Neuron (in vitro differentiated cells): Measurements from ENCODE around the gene IL19.

ENCODE experiments used
- H2AFZ ChIP-seq: one replicate; pipeline ENCODE4 v1.6.1; 2013; ENCODE audit warnings: low read depth, mild to moderate bottlenecking, inconsistent platforms, low read length, moderate library complexity
- H3K27me3 ChIP-seq: one replicate; pipeline ENCODE4 v1.6.1; 2013; ENCODE audit warnings: low read length; ENCODE audit not compliant: insufficient read depth
- H3K36me3 ChIP-seq: one replicate; pipeline ENCODE4 v1.6.1; 2013; ENCODE audit warnings: low read length; ENCODE audit not compliant: insufficient read depth
- H3K4me1 ChIP-seq: one replicate; pipeline ENCODE4 v1.6.1; 2013; ENCODE audit warnings: low read length; ENCODE audit not compliant: insufficient read depth
- H3K4me3 ChIP-seq: 2 replicates; pipeline ENCODE4 v1.5.1; 2013; ENCODE audit warnings: mild to moderate bottlenecking, low read length, moderate library complexity
- H3K9me3 ChIP-seq: one replicate; pipeline ENCODE4 v1.6.1; 2013; ENCODE audit warnings: low read length

Gene IL19

DNA sequence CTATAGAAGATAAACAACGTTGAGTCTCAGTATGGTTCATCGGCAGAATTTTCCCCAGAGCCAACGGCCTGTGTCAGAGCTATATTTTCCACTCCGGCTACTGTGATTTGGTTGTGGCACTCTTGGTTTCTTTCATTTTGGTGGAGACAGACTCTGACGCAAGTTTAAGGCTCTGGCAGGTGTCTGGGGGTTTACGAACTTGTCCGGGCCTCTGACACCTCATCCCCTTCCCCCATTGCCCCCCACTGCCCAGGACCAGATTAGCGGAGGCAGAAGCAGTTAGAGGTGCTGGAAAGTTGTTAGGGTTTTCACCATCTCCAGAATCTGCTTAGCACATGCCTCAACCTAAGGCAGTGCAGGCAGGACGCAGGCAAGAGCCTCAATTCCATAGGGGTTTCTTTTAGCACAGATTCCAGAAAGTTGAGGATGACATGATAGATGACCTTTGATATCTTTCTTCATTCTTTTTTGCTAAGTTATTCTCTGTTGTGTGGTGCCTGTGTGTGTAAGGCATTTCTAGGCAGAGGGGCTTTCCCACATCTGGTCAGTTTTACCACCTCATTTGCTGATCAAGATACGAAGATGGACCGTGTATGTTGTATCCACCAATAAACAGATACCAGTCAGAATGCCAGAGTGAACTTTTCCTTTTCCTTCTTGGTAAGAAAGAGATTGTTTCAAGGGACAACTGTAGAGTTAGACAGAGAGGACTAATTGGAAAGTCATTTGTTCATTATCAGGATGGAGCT is 20.1 kb downstream of the IL19 start:
- H3K4me1 ChIP-seq, result no peaks in the 10 kb centered on the region
- no peaks in the 10 kb centered on the region for H3K9me3 ChIP-seq
- H2AFZ ChIP-seq, result no peak overlapping the region
- H3K27me3 ChIP-seq, result peaks cover 24% of the 10 kb centered on the region
- no peaks in the 10 kb centered on the region for H3K36me3 ChIP-seq
- H3K4me3 ChIP-seq, result no peak overlapping the region

DNA sequence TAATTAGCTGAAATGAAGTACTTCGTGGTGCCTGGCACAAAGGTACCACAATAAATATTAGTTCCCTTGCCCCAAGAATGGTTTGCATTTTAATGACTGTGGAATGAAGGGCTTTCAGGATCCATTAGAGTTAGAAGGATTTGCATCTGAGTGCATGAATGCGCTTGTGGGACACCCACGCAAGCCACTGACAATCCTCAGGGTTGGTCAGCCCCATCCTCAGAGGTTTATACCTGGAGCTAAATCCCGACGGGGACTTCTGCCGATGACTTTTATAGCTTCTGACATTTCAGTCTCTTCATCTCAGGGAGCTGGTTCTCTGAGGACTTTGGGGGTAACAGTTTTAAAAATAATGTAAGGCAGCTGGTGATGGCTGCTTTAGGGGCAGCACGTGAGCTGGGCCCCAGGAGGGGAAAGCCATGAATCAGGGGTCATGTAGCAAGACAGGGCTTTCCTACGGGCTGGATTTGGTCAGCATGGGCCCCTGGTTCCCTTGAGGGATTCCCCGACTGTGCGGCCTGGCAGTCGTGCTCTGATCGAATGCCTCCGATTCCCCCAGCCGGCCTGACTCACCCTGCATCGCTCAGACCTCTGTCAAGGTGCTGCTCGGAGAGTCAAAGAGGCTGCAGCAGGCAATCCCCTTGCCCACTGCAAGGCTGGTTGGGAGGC is 22.5 kb downstream of the IL19 start:
- no peaks in the 10 kb centered on the region for H3K36me3 ChIP-seq
- peaks cover 10% of the 10 kb centered on the region for H3K27me3 ChIP-seq
- no peaks in the 10 kb centered on the region for H3K4me1 ChIP-seq
- no peak overlapping the region for H2AFZ ChIP-seq
- H3K9me3 ChIP-seq, result no peaks in the 10 kb centered on the region
- H3K4me3 ChIP-seq, result no peak overlapping the region

DNA sequence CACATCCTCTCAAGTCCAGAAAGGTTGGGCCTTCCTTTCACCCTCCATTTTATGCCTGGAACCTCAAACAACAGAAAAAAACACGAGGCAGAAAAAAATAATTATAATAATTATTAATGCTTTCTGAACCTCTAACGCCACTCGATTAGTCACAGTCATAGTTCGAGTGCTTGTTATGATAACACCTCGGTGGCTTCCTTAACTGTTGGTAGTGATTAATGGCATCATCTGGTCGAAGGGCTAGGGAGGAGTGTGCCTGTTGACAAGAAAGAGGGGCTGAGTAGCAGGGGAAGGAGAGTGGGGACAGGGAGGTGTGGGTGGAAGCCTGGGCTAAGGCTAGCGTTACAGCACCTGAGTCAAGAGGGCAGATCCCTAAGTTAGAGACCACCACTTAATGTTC is 23.0 kb downstream of the IL19 start:
- H3K27me3 ChIP-seq, result peaks cover 10% of the 10 kb centered on the region
- no peaks in the 10 kb centered on the region for H3K36me3 ChIP-seq
- no peaks in the 10 kb centered on the region for H3K9me3 ChIP-seq
- H3K4me3 ChIP-seq, result no peak overlapping the region
- H2AFZ ChIP-seq, result no peak overlapping the region
- no peaks in the 10 kb centered on the region for H3K4me1 ChIP-seq

DNA sequence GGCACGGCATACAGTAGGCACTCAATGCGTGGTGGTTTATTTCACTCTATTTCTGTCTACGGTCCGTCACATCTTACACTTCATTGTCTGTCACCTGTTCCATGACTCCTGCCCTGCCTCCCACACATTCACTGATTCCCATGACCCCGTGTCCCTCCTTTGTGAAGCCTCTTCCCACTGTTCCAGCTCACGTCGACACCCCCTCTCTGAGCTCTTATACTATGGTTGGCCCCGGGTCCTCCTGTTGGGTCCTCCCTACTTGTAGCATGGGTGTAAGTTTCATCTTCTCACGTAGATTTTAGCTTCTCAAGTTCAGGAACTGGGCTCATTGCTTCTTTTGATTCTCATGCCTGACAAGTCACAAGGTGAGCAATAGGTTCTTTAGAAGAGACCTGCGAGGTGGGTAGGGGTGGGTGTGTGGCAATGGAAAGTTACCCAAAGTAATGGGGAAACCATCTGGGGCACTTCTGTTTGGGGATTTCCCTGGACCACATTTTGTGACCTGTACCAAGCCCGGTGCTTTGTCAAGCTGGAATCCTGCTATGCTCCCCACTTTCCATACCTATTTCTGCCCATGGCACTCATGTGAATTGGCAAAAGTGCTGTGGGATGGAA is 23.8 kb downstream of the IL19 start:
- H3K4me1 ChIP-seq, result no peaks in the 10 kb centered on the region
- H3K4me3 ChIP-seq, result no peak overlapping the region
- H3K36me3 ChIP-seq, result no peaks in the 10 kb centered on the region
- peaks cover 10% of the 10 kb centered on the region for H3K27me3 ChIP-seq
- H3K9me3 ChIP-seq, result no peaks in the 10 kb centered on the region
- no peak overlapping the region for H2AFZ ChIP-seq

DNA sequence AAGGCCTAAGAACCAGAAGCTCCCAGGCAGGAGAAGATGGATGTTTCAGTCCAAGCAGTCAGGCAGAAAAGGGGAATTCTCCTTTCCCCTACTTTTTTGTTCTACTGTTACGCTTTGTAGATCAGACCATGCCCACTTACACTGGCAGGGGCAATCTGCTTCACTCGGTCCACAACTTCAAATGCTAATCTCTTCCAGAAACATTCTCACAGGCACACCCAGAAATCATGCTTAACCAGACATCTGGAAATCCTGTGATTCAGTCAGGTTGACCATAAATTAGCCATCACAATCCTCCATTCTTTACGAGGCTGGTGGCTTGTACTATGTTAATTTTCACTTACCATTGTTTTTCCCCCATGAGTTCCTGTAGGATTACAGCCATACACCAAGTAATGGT is 25.5 kb downstream of the IL19 start:
- H2AFZ ChIP-seq, result no peak overlapping the region
- no peaks in the 10 kb centered on the region for H3K4me1 ChIP-seq
- peaks cover 4% of the 10 kb centered on the region for H3K27me3 ChIP-seq
- no peaks in the 10 kb centered on the region for H3K9me3 ChIP-seq
- H3K4me3 ChIP-seq, result no peak overlapping the region
- H3K36me3 ChIP-seq, result no peaks in the 10 kb centered on the region

DNA sequence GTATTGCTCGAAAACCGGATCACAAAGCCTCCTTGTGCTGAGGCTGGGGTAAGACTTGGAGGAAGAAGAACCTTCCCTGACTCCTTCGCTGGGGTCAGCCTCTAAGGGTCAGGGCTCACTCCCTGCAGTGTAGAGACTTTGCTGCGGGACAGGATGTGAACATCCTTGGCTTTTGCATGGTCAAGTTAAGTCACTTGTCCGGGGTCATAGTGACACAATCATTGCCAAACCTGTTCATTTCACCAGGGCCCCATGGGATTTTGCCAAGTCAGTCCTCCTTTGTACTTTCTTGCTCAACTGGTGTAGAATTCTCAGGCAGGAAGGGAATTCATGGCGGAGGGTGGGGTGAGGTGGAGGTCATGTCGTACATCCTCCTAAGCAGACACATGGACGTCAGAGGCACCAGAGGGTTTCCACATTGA is 26.4 kb downstream of the IL19 start:
- peaks cover 8% of the 10 kb centered on the region for H3K27me3 ChIP-seq

DNA sequence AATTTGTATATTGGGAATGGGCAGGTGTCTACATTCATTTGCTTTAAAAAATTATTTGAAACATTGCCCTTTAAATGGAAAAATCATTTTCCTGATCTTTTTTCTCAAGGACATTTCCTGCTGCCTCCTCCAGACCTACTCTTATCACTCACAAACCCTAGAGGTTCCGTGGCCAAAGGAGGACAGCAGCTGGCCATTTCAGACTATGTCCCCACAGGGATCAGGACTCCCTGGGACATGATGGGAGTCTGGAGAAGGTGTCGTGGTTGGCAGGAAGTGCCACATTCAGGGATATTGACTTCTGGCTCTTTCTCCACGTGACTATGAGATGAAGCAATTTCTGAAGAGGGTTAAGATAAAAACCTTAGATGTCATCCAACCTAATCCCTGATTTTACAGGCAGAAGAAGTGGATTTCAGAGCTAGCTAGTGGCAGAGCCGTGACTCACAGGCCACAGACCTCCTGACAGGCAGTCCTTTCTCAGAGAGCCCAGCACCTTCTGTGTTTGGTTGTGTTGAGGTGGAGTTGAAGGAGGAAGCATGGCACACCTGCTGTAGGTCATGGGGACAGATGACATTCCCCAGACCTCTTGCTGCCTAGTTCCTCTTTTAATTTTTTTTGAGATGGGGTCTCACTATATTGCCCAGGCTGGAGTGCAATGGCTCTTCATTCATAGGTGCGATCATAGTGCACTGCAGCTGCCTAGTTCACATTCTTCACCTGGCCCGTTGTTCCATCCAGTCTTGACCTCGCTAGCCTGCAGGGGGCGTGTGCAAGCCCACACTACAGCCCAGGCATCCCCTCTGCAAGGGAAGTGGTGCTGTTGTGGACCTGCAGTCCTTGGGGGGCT is 27.2 kb downstream of the IL19 start:
- H3K9me3 ChIP-seq, result no peaks in the 10 kb centered on the region
- H2AFZ ChIP-seq, result no peak overlapping the region
- peaks cover 8% of the 10 kb centered on the region for H3K27me3 ChIP-seq
- no peaks in the 10 kb centered on the region for H3K36me3 ChIP-seq
- no peak overlapping the region for H3K4me3 ChIP-seq
- H3K4me1 ChIP-seq, result no peaks in the 10 kb centered on the region

More for the DNA sequence above, 26.4 kb downstream of the IL19 start:
- H3K4me1 ChIP-seq, result no peaks in the 10 kb centered on the region
- H3K36me3 ChIP-seq, result no peaks in the 10 kb centered on the region
- H2AFZ ChIP-seq, result no peak overlapping the region
- no peaks in the 10 kb centered on the region for H3K9me3 ChIP-seq
- H3K4me3 ChIP-seq, result no peak overlapping the region

DNA sequence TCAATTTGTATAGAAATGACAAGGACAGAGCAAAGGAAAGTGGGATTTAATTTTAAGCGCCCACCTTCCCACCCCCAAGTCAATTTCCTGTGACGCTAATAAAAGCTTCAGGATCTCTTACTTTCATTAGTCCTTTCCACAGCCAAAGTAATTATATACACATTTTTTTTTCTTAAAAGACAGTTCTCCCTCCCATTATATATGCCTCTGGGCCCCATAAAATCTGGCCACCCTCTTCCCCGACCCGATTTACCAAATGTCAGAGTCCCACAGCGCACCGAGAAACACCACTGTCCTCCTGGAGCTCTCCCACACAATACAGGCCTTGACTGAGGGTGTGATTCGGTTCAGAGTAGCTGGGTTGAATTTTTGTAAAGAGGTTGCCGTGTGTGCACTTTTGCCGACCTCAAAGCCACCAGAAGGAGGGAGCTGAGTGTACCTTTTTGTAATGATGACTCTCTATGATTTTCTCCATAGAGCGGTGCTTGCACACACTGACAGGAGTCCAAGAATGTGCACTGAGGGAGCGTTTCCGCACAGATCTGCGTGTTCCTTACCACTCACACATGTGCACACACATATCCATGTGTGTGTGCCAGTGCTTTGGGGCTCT is 27.9 kb downstream of the IL19 start:
- Histone ChIP-seq H3K27me3 (peaks cover 15% of the 10 kb centered on the region), H3K4me1 (no peaks in the 10 kb centered on the region), H3K4me3 (no peak overlapping the region), H3K9me3 (no peaks in the 10 kb centered on the region), H2AFZ (no peak overlapping the region), H3K36me3 (no peaks in the 10 kb centered on the region)

DNA sequence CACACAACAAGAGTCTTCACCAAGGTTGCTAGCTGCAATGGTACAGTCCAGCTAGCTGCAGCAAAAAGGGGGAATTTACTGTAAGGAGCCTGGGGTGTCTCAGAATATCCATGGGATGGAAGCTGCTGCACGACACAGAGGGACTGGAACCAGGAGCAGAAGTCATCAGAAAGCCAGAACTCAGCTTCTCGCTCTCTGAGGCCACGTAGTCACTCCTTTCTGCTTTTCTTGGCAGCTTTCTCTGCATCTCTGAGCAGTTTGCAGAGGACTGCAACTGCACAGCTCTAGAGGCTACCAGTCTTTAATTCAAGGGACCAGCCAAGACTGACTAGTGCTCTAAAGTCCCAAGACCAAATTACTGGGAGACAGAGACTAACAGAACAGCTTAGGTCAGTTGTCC is 28.7 kb downstream of the IL19 start:
- no peak overlapping the region for H2AFZ ChIP-seq
- no peaks in the 10 kb centered on the region for H3K9me3 ChIP-seq
- no peak overlapping the region for H3K4me3 ChIP-seq

DNA sequence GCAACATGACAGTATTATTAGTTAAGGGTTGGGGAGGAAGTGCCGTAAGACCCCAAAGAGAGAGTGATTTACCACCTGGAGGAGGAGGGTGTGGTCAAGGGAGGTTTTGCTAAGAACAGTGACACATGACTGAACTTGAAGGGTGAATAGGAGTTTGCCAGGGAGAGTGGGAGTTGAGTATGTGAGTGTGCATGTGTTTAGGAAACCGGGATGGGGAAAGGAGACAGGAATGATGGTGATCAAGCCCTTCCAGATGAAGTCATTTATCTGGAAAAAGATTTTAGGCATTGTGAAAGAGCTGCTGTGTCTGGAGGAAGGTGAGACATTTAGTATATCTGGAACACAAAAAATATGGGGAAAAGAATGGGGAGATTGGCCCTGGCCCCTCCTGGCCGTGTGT is 29.8 kb downstream of the IL19 start:
- Histone ChIP-seq H3K4me1 (no peaks in the 10 kb centered on the region), H3K36me3 (no peaks in the 10 kb centered on the region), H2AFZ (no peak overlapping the region), H3K4me3 (no peak overlapping the region), H3K9me3 (no peaks in the 10 kb centered on the region), H3K27me3 (peaks cover 16% of the 10 kb centered on the region)

More for the DNA sequence above, 28.7 kb downstream of the IL19 start:
- Histone ChIP-seq H3K4me1 (no peaks in the 10 kb centered on the region), H3K36me3 (no peaks in the 10 kb centered on the region), H3K27me3 (peaks cover 18% of the 10 kb centered on the region)

DNA sequence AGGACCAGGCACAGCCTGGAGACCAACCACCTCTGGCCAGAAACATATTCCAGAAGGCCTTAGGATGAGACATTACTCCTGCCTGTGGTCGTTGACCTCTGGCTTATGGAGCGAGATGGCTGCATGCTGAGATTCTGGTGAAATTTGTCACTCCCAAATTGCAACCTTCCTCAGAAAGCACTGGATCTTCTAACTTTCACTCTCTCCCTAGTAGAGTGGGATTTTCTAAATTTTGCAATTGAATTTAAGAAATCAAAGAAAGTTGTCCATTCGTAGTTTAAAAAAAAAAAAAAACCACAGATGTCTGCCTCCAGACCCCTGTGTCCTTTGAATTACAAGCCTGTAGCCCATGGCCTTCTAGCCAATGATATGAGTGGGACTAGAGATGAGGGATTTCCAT is 30.3 kb downstream of the IL19 start:
- H3K36me3 ChIP-seq, result no peaks in the 10 kb centered on the region
- peaks cover 15% of the 10 kb centered on the region for H3K27me3 ChIP-seq
- H2AFZ ChIP-seq, result no peak overlapping the region
- no peak overlapping the region for H3K4me3 ChIP-seq
- no peaks in the 10 kb centered on the region for H3K9me3 ChIP-seq
- H3K4me1 ChIP-seq, result no peaks in the 10 kb centered on the region

DNA sequence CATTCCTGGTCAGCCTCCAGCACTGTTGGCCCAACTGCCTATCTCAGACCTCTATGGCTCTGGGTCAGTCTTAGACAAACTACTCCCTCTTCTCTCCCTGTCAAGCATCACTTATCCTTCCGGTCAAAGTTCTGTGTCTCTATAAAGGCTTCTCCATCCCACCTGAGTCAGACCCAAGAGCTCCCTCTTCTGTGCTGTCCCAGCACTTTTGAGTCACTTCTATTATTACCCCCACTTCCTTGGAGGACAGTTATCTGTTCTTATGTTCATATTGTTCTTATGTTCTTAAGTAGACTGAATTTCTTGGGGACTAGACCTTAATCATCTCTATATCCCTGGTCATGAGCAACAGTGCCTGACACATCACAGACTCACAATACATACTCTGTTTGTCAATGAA is 30.9 kb downstream of the IL19 start:
- Histone ChIP-seq H3K4me1 (no peaks in the 10 kb centered on the region), H2AFZ (no peak overlapping the region), H3K36me3 (no peaks in the 10 kb centered on the region), H3K9me3 (no peaks in the 10 kb centered on the region), H3K27me3 (peaks cover 15% of the 10 kb centered on the region), H3K4me3 (no peak overlapping the region)
